Neural progenitor cell (in vitro differentiated cells): ENCODE data around the gene PTPRG. TPM values are rescaled to one million over a fixed set of nuclear protein-coding genes. Genes with fewer than 3 reads are reported as not detected.

ENCODE experiments used
- DNase-seq: peaks from one replicate; pipeline ENCODE4 v3.0.0-alpha.2; 2016; ENCODE audit warnings: low spot score
- H2AFZ ChIP-seq: fragments of 200-600 bp; sonication (generic); replicated peaks from 2 replicates; pipeline ENCODE4 v1.6.1; 2016; ENCODE audit warnings: antibody characterized with exemption
- H3F3A ChIP-seq: fragments of 200-600 bp; sonication (generic); 2 replicates; pipeline ENCODE4 v1.6.1; 2016; ENCODE audit warnings: antibody characterized with exemption, low read depth
- H3K27ac ChIP-seq: fragments of 200-600 bp; sonication (generic); 2 replicates; pipeline ENCODE4 v1.5.1; 2016; ENCODE audit warnings: mild to moderate bottlenecking
- H3K27me3 ChIP-seq: fragments of 200-600 bp; sonication (generic); 2 replicates; pipeline ENCODE4 v1.6.1; 2016; ENCODE audit warnings: mild to moderate bottlenecking, moderate library complexity
- H3K36me3 ChIP-seq: fragments of 200-600 bp; sonication (generic); 2 replicates; pipeline ENCODE4 v1.5.1; 2016
- H3K4me1 ChIP-seq: fragments of 200-600 bp; sonication (generic); 2 replicates; pipeline ENCODE4 v1.6.1; 2016; ENCODE audit warnings: mixed run types
- H3K4me2 ChIP-seq: fragments of 200-600 bp; sonication (generic); 2 replicates; pipeline ENCODE4 v1.6.1; 2016
- H3K4me3 ChIP-seq: fragments of 200-600 bp; sonication (generic); 2 replicates; pipeline ENCODE4 v1.5.1; 2016
- H3K79me2 ChIP-seq: fragments of 200-600 bp; sonication (generic); 2 replicates; pipeline ENCODE4 v1.6.1; 2016; ENCODE audit warnings: low read depth
- H3K9ac ChIP-seq: fragments of 200-600 bp; sonication (generic); 2 replicates; pipeline ENCODE4 v1.6.1; 2016
- H3K9me3 ChIP-seq: fragments of 200-600 bp; sonication (generic); 2 replicates; pipeline ENCODE4 v1.5.1; 2016; ENCODE audit warnings: low read depth
- H4K20me1 ChIP-seq: fragments of 200-600 bp; sonication (generic); 2 replicates; pipeline ENCODE4 v1.6.1; 2016; ENCODE audit warnings: low read depth
- H3K27ac Mint-ChIP-seq: 3 replicates; pipeline ENCODE4 v1.8.0; 2021; ENCODE audit warnings: mixed read lengths
- H3K27me3 Mint-ChIP-seq: 2 replicates; pipeline ENCODE4 v1.8.0; 2022; ENCODE audit warnings: low read depth, mild to moderate bottlenecking, inconsistent platforms, moderate library complexity, mixed read lengths; ENCODE audit not compliant: insufficient read depth
- H3K36me3 Mint-ChIP-seq: 3 replicates; pipeline ENCODE4 v1.8.0; 2021; ENCODE audit warnings: mixed read lengths
- H3K4me1 Mint-ChIP-seq: 3 replicates; pipeline ENCODE4 v1.8.0; 2021; ENCODE audit warnings: mixed read lengths
- H3K4me3 Mint-ChIP-seq: 3 replicates; pipeline ENCODE4 v1.8.0; 2021; ENCODE audit warnings: mild to moderate bottlenecking, moderate library complexity, mixed read lengths
- H3K9me3 Mint-ChIP-seq: 3 replicates; pipeline ENCODE4 v1.8.0; 2020; ENCODE audit warnings: mixed read lengths
- CTCF ChIP-seq: fragments of 200-600 bp; sonication (generic); IDR thresholded peaks from 2 replicates; pipeline ENCODE4 v1.5.1; 2017; ENCODE audit warnings: antibody characterized with exemption, mild to moderate bottlenecking
- EZH2 ChIP-seq: fragments of 200-600 bp; sonication (generic); IDR thresholded peaks from 2 replicates; pipeline ENCODE4 v1.6.1; 2017; ENCODE audit warnings: antibody characterized with exemption, mild to moderate bottlenecking, moderate library complexity
- EZH2phosphoT487 ChIP-seq: fragments of 200-600 bp; sonication (generic); IDR thresholded peaks from 2 replicates; pipeline ENCODE4 v1.6.1; 2017; ENCODE audit warnings: antibody characterized with exemption
- total RNA-seq: library from RNA; depleted of rRNA; stranded (reverse); fragments of >200 nt; gene quantifications from 2 replicates; pipeline ENCODE4 v1.2.3, GENCODE V29; 2015; ENCODE audit warnings: low replicate concordance

The PTPRG gene
- total RNA-seq, 1 donor from 2014 or later = 65.3 TPM

GRCh38 chr3:62187022-62187431 lies 625.7 kb downstream of the PTPRG start:
- no peak overlapping the region for H3K27ac ChIP-seq

DNA sequence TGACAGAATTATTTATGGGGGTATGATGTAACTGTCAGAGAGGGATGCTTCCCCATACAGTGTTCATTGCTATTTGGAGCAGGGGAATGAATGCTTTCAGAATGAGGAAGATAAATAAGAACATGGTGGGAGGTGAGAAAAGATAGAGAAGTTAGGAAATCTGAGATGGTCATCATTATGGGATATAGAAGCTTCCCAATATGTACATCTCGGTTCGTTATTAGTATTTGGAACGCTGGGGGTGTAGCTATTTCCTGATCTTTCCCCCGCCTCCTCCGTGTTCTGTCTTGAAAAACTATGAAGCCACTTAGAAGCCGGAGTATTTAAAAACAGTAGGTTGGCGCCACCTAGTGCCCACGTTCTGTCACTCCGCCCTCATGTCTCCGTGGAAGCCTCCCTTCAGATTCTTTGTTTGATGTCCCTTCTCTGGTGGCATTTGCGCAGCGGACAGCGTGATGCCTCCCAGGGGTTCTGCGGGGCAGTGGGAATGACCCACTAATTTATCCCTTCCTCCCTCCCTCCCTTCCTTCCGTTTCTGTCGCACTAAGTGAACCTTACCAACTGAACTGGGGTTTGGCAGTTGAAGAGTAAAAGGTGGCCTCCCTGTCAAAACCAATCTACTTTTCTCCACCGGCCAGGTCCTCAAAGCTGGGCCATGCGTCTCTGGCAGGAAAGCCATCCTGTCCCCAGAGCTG lies 627.5 kb downstream of the PTPRG start:
- H3K4me2 ChIP-seq = no peak overlapping the region
- no peak overlapping the region for H3K4me3 ChIP-seq
- TF ChIP-seq EZH2 (no peak), CTCF (peak; percentile 89)
- peaks cover 24% of the 10 kb centered on the region for H3K4me1 Mint-ChIP-seq
- peak; percentile 86 for DNase-seq
- no peaks in the 10 kb centered on the region for H3K9me3 ChIP-seq
- no peak overlapping the region for H3K27ac ChIP-seq
- no peak overlapping the region for H3K9ac ChIP-seq
- H3F3A ChIP-seq = peaks cover 11% of the 10 kb centered on the region
- H3K4me1 ChIP-seq = peaks cover 12% of the 10 kb centered on the region
- H3K27me3 ChIP-seq = no peaks in the 10 kb centered on the region
- no peak overlapping the region for H3K4me3 Mint-ChIP-seq
- H3K36me3 Mint-ChIP-seq = peaks cover 6% of the 10 kb centered on the region
- H3K9me3 Mint-ChIP-seq = no peaks in the 10 kb centered on the region
- peaks cover 13% of the 10 kb centered on the region for H4K20me1 ChIP-seq
- no peak overlapping the region for H2AFZ ChIP-seq
- no peaks in the 10 kb centered on the region for H3K79me2 ChIP-seq
- no peaks in the 10 kb centered on the region for H3K36me3 ChIP-seq
- peaks cover 14% of the 10 kb centered on the region for H3K27me3 Mint-ChIP-seq
- no peak overlapping the region for H3K27ac Mint-ChIP-seq

More at GRCh38 chr3:62187022-62187431, 625.7 kb downstream of the PTPRG start:
- Histone ChIP-seq H3K4me3 (no peak overlapping the region), H3F3A (no peaks in the 10 kb centered on the region), H4K20me1 (peaks cover 6% of the 10 kb centered on the region), H2AFZ (no peak overlapping the region), H3K4me2 (no peak overlapping the region), H3K4me1 (no peaks in the 10 kb centered on the region), H3K9me3 (no peaks in the 10 kb centered on the region), H3K27me3 (no peaks in the 10 kb centered on the region), H3K79me2 (no peaks in the 10 kb centered on the region), H3K36me3 (no peaks in the 10 kb centered on the region), H3K9ac (no peak overlapping the region)
- Mint-ChIP-seq H3K36me3 (peaks cover 5% of the 10 kb centered on the region), H3K4me1 (peaks cover 14% of the 10 kb centered on the region), H3K4me3 (no peak overlapping the region), H3K27ac (no peak overlapping the region), H3K9me3 (no peaks in the 10 kb centered on the region), H3K27me3 (peaks cover 10% of the 10 kb centered on the region)
- peak; percentile 48 for DNase-seq
- TF ChIP-seq CTCF = peak; percentile 61
- TF ChIP-seq EZH2phosphoT487 = no peak

DNA sequence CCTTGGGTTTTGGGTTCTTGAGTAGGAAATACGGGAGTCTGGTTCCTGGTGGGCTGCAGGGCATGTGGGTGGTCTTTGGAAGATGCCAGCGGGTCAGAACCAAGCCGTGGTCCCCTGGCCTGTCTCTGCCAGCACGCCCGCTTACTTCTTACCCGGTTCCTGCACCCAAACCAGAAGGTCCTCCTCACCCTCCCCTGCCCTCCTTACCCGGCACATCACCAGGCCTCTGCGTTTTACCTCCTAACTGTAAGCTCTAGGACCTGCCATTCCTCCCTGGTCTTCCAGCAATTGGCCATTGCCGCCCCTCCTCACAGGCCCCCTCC lies 628.0 kb downstream of the PTPRG start:
- peak overlapping the region; percentile 43 for H3K27ac Mint-ChIP-seq
- TF ChIP-seq EZH2phosphoT487 (no peak), CTCF (no peak), EZH2 (no peak)
- no peak overlapping the region for H2AFZ ChIP-seq

More for the DNA sequence above, 628.0 kb downstream of the PTPRG start:
- Histone ChIP-seq H3K4me2 (no peak overlapping the region), H3K9me3 (no peaks in the 10 kb centered on the region), H4K20me1 (peaks cover 13% of the 10 kb centered on the region), H3K4me3 (no peak overlapping the region), H3K4me1 (peaks cover 17% of the 10 kb centered on the region), H3K79me2 (no peaks in the 10 kb centered on the region), H3F3A (peaks cover 14% of the 10 kb centered on the region), H3K36me3 (no peaks in the 10 kb centered on the region), H3K27ac (no peak overlapping the region), H3K27me3 (no peaks in the 10 kb centered on the region), H3K9ac (no peak overlapping the region)
- peaks cover 6% of the 10 kb centered on the region for H3K36me3 Mint-ChIP-seq
- peaks cover 24% of the 10 kb centered on the region for H3K4me1 Mint-ChIP-seq
- peaks cover 14% of the 10 kb centered on the region for H3K27me3 Mint-ChIP-seq
- H3K4me3 Mint-ChIP-seq = no peak overlapping the region
- no peak for DNase-seq
- H3K9me3 Mint-ChIP-seq = no peaks in the 10 kb centered on the region
